Epithelial cell of esophagus (primary cell): ENCODE measurements around the gene VCL.
A peak's percentile ranks its signal among the peaks of the same experiment; 100 is the strongest.

Experiments used
- DNase-seq: peaks from one replicate; pipeline ENCODE4 v3.0.0; 2010; ENCODE audit warnings: low read depth
- H3K4me3 ChIP-seq: 2 replicates; pipeline ENCODE4 v1.5.1; 2011; ENCODE audit warnings: mild to moderate bottlenecking, low read length, control low read depth
- CTCF ChIP-seq: IDR thresholded peaks from 2 replicates; pipeline ENCODE4 v1.5.1; 2011; ENCODE audit warnings: low read depth, mild to moderate bottlenecking, low read length, control low read depth, inconsistent platforms; ENCODE audit not compliant: insufficient read depth; ENCODE audit errors: missing control alignments

The VCL gene

GRCh38 chr10:73989594-73990150, 8.2 kb upstream of the VCL start:
- TF ChIP-seq CTCF: no peak
- no peak overlapping the region for H3K4me3 ChIP-seq
- DNase-seq: no peak

DNA sequence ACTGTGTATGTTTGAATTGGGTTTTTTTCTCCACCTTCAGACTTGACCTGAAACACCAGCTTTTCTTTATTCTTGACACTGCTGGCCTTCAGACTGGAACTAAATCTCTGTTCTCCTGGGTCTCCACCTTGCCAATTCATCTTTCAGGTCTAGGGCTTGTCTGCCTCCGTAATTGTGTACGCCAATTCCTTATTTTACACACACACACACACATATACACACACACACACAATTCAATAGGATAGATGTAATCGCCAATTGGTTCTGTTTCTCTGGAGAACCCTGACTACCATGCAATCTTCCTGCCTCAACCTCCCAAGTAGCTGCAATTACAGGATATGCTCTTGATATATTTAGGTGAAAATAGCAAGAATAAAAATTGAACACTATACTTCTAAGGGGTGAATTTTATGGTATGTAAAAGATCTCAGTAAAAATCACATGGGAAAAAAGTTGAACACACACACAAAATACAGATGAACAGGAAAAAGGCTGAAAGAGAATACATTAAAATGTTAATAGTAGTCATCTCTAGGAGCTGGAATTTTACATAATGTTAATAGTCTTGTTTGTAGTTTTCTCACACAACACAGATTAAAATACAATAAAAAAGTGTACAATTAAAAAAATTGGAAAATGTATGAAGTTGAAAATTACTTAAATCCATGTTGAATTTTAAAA, 6.6 kb upstream of the VCL start:
- no peak overlapping the region for H3K4me3 ChIP-seq
- no peak for TF ChIP-seq CTCF

GRCh38 chr10:73991884-73992245, 6.1 kb upstream of the VCL start:
- no peak overlapping the region for H3K4me3 ChIP-seq
- no peak for DNase-seq
- no peak for TF ChIP-seq CTCF

More for the DNA sequence above, 6.6 kb upstream of the VCL start:
- no peak for DNase-seq

DNA sequence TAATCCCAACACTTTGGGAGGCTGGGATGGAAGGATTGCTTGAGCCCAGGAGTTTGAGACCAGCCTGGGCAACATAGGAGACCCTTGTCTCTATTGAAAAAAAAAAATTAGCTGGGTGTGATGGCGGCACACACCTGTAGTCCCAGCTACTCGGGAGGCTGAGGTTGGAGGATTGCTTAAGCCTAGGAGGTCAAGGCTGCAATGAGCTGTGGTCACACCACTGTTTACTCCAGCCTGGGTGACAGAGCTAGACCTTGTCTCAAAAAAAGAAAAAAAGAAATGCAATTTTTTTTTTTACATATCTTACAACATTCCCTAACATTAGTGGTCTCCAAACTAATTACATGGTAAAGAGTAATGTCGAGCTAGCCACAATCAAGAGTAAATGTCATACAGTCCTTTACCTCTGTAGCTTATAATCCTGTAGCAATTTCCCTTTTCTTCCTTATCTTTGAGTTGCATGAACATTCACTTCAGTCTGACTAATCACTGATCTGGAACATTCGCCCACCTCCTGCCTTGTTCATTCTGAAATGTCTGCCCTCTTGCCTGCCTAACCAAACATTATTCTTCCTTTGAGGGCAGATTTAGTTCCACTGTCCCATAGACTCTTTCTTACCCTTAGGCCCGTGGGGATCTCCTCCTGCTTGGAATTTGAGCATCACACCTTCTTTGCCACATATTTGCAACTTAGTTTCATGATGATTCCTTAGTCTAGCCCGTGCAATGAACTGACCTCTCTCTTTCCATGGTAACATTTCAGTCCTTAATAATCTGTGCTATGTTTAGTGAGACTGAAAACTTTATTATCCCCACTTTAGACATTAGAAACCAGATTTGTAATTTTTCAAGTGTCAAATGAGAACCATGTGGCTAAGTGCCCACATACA, 4.8 kb upstream of the VCL start:
- no peak overlapping the region for H3K4me3 ChIP-seq
- peak; percentile 45 for DNase-seq
- no peak for TF ChIP-seq CTCF

GRCh38 chr10:73995035-73995358, 2.9 kb upstream of the VCL start:
- H3K4me3 ChIP-seq: no peak overlapping the region

GRCh38 chr10:73997461-73997786, 492 bp upstream of the VCL start:
- no peak for TF ChIP-seq CTCF
- H3K4me3 ChIP-seq: peak overlapping the region; percentile 59
- DNase-seq: no peak

More at GRCh38 chr10:73995035-73995358, 2.9 kb upstream of the VCL start:
- no peak for DNase-seq
- no peak for TF ChIP-seq CTCF

- TF ChIP-seq CTCF: no peak
- no peak for DNase-seq
- peak overlapping the region; percentile 80 for H3K4me3 ChIP-seq
These were observed 660 bp downstream of the VCL start for GRCh38 chr10:73998623-73998928.
